Measurements from ENCODE around the gene PGAP2. TPM values are rescaled to one million over a fixed set of nuclear protein-coding genes. Genes with fewer than 3 reads are reported as not detected.

Gene PGAP2
- total RNA-seq, 2 experiments from 2014 or later, result 38.9 to 40.8 TPM

DNA sequence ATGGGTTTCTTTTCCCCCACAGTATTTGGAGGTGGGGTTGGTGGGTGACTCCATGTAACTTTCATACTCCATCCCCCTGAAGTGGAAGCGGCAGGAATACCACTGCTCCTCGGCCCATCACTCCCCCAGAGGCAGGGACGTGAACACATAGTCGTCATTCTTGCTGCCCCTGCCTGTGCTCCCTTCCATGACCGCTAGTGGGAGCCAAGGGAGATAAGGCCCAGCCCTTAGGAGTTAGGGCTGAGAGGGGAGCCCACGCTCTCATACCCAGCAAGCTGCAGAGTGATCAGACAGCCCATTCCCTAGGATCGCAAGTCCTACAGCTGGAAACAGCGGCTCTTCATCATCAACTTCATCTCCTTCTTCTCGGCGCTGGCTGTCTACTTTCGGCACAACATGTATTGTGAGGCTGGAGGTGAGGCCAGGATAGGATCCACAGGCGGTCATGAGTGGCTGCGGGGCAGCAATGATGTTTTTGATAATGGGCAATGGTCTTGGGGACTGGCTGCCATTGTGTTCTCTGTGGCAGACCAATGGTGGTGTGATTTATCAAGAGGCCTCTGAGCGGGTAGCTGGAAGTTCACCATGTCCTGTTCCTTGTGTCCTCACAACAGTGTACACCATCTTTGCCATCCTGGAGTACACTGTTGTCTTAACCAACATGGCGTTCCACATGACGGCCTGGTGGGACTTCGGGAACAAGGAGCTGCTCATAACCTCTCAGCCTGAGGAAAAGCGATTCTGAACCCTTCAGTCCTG, 16.5 kb downstream of the PGAP2 start:
- no peaks in the 10 kb centered on the region for H3K9me3 Mint-ChIP-seq
- intact Hi-C loops (cut with micrococcal nuclease), result loop anchor here (1.0 kb wide), 3 partner anchors 14 to 247 kb away; no protein-coding TSS in a partner anchor
- peaks cover 22% of the 10 kb centered on the region for H3K36me3 Mint-ChIP-seq (ENCODE audit: low read depth)
- H3K4me1 Mint-ChIP-seq (ENCODE audit: low read depth), result peaks cover 21% of the 10 kb centered on the region
- CTCF ChIA-PET, result interaction anchor here (0.7 to 3.1 kb wide), 15 partner anchors 11 to 248 kb away, joined by 3 to 19 read pairs (median 4); partner anchors contain the start of genes PGAP2, RHOG and STIM1
- DNase-seq, result peak; percentile 90
- H3K27ac Mint-ChIP-seq, result peak overlapping the region; percentile 76
- H3K4me3 Mint-ChIP-seq, result no peak overlapping the region
- no peaks in the 10 kb centered on the region for H3K27me3 Mint-ChIP-seq (ENCODE audit: low read depth)

DNA sequence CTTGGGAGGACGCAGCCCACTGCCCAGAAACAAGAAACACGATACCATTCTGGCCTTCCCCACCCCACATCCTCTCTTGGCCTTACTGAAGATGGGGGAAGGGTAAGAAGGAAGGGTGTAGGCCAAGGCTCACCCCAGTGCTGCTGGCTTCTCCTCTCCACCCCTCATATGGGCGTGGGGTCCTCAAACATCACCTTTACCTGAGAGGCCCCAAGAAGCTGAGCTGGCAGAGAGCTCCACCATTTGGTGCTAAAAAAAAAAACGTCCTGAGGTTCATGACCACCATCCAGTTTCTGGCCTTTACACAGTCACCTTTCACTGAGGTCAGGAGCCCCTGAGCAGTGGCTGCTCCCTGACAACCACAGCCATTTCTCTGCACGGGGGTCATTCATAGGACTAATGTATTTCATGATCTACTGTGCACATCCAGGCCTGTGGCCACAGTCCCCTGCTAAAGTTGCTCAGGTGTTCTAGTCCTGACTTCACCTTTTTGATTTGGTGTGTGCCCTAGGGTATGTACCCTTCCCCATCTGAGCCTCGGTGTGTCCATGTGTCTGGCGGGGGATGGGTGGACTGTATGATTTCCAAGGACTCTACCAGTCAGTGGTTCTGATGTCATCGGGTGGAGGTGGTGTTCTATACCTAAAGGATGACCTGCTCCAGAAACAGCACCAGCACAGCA, 17.3 kb downstream of the PGAP2 start:
- no peak overlapping the region for H3K4me3 Mint-ChIP-seq
- intact Hi-C loops (cut with micrococcal nuclease), result no loop called here
- H3K9me3 Mint-ChIP-seq, result no peaks in the 10 kb centered on the region
- CTCF ChIA-PET, result interaction anchor here (0.6 to 3.1 kb wide), 17 partner anchors 11 to 248 kb away, joined by 3 to 19 read pairs (median 4); partner anchors contain the start of genes PGAP2, RHOG and STIM1
- peak overlapping the region; percentile 76 for H3K27ac Mint-ChIP-seq
- H3K27me3 Mint-ChIP-seq (ENCODE audit: low read depth), result no peaks in the 10 kb centered on the region
- H3K4me1 Mint-ChIP-seq (ENCODE audit: low read depth), result peaks cover 26% of the 10 kb centered on the region
- H3K36me3 Mint-ChIP-seq (ENCODE audit: low read depth), result peaks cover 28% of the 10 kb centered on the region
- DNase-seq, result no peak

GRCh38 chr11:3826721-3827120, 18.4 kb downstream of the PGAP2 start:
- H3K4me1 Mint-ChIP-seq (ENCODE audit: low read depth), result peaks cover 37% of the 10 kb centered on the region
- no peaks in the 10 kb centered on the region for H3K27me3 Mint-ChIP-seq (ENCODE audit: low read depth)
- CTCF ChIA-PET, result interaction anchor here (0.6 to 3.1 kb wide), 7 partner anchors 11 to 246 kb away, joined by 3 to 19 read pairs (median 3); partner anchors contain the start of gene RHOG
- no peaks in the 10 kb centered on the region for H3K9me3 Mint-ChIP-seq
- peak overlapping the region; percentile 76 for H3K27ac Mint-ChIP-seq
- no peak for DNase-seq
- H3K36me3 Mint-ChIP-seq (ENCODE audit: low read depth), result peaks cover 38% of the 10 kb centered on the region
- no peak overlapping the region for H3K4me3 Mint-ChIP-seq
- intact Hi-C loops (cut with micrococcal nuclease), result no loop called here

GRCh38 chr11:3827434-3828186, 19.2 kb downstream of the PGAP2 start:
- Mint-ChIP-seq H3K9me3 (no peaks in the 10 kb centered on the region), H3K36me3 (ENCODE audit: low read depth) (peaks cover 43% of the 10 kb centered on the region), H3K4me3 (no peak overlapping the region), H3K27me3 (ENCODE audit: low read depth) (no peaks in the 10 kb centered on the region), H3K4me1 (ENCODE audit: low read depth) (peaks cover 46% of the 10 kb centered on the region), H3K27ac (peak overlapping the region; percentile 70)
- DNase-seq, result no peak
- intact Hi-C loops (cut with micrococcal nuclease), result no loop called here
- CTCF ChIA-PET, result interaction anchor here (0.6 to 3.1 kb wide), 5 partner anchors 8 to 246 kb away, joined by 3 to 19 read pairs (median 3); no protein-coding TSS in a partner anchor

GRCh38 chr11:3830088-3830487, 21.7 kb downstream of the PGAP2 start:
- CTCF ChIA-PET, result interaction anchor here (0.7 to 17.3 kb wide), 2 partner anchors 22 to 242 kb away, joined by 3 to 231 read pairs; partner anchors contain the start of gene STIM1
- no peak for DNase-seq
- H3K4me3 Mint-ChIP-seq, result no peak overlapping the region
- peaks cover 62% of the 10 kb centered on the region for H3K36me3 Mint-ChIP-seq (ENCODE audit: low read depth)
- no peaks in the 10 kb centered on the region for H3K27me3 Mint-ChIP-seq (ENCODE audit: low read depth)
- peaks cover 62% of the 10 kb centered on the region for H3K4me1 Mint-ChIP-seq (ENCODE audit: low read depth)
- H3K27ac Mint-ChIP-seq, result peak overlapping the region; percentile 86
- intact Hi-C loops (cut with micrococcal nuclease), result no loop called here
- H3K9me3 Mint-ChIP-seq, result no peaks in the 10 kb centered on the region

GRCh38 chr11:3830730-3831129, 22.4 kb downstream of the PGAP2 start:
- no peak overlapping the region for H3K4me3 Mint-ChIP-seq
- H3K4me1 Mint-ChIP-seq (ENCODE audit: low read depth), result peaks cover 65% of the 10 kb centered on the region
- H3K9me3 Mint-ChIP-seq, result no peaks in the 10 kb centered on the region
- DNase-seq, result no peak
- peaks cover 68% of the 10 kb centered on the region for H3K36me3 Mint-ChIP-seq (ENCODE audit: low read depth)
- CTCF ChIA-PET, result interaction anchor here (0.7 to 17.3 kb wide), 4 partner anchors 11 to 241 kb away, joined by 3 to 231 read pairs (median 12); partner anchors contain the start of genes PGAP2, RHOG and STIM1
- intact Hi-C loops (cut with micrococcal nuclease), result no loop called here
- peak overlapping the region; percentile 86 for H3K27ac Mint-ChIP-seq
- H3K27me3 Mint-ChIP-seq (ENCODE audit: low read depth), result no peaks in the 10 kb centered on the region

GRCh38 chr11:3831378-3832239, 23.2 kb downstream of the PGAP2 start:
- intact Hi-C loops (cut with micrococcal nuclease), result loop anchor here (1.0 kb wide), 1 partner anchor 9 kb away; the partner anchor contains the start of gene RHOG
- Mint-ChIP-seq H3K9me3 (no peaks in the 10 kb centered on the region), H3K27me3 (ENCODE audit: low read depth) (no peaks in the 10 kb centered on the region), H3K36me3 (ENCODE audit: low read depth) (peaks cover 65% of the 10 kb centered on the region), H3K4me1 (ENCODE audit: low read depth) (peaks cover 70% of the 10 kb centered on the region), H3K4me3 (peak overlapping the region; percentile 0), H3K27ac (peak overlapping the region; percentile 86)
- DNase-seq, result no peak
- CTCF ChIA-PET, result interaction anchor here (2.3 to 17.3 kb wide), 4 partner anchors 10 to 241 kb away, joined by 10 to 231 read pairs (median 12); partner anchors contain the start of genes PGAP2, RHOG and STIM1

DNA sequence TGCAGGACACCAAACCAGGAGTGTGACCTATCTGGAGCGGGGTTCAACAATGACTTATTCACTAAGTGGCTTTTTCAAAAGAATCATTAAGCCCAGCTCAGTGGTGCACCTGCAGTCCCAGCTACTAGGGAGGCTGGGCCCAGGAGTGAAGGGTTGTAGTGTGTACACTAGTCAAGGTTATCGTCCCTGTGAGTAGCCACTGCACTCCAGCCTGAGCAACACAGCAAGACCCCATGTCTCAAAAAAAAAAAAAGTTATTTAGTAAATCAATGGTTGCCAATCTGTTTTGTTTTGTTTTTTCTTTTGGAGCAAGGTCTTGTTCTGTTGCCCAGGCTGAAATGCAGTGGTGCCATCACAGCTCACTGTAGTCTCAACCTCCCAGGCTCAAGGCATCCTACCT, 24.5 kb downstream of the PGAP2 start:
- no peaks in the 10 kb centered on the region for H3K27me3 Mint-ChIP-seq (ENCODE audit: low read depth)
- no peak for DNase-seq
- CTCF ChIA-PET, result interaction anchor here (0.8 to 17.3 kb wide), 6 partner anchors 9 to 240 kb away, joined by 3 to 231 read pairs (median 10); partner anchors contain the start of genes PGAP2, RHOG and STIM1
- H3K9me3 Mint-ChIP-seq, result no peaks in the 10 kb centered on the region
- intact Hi-C loops (cut with micrococcal nuclease), result loop anchor here (1.0 kb wide), 1 partner anchor 7 kb away; the partner anchor contains the start of gene RHOG
- no peak overlapping the region for H3K4me3 Mint-ChIP-seq
- peaks cover 62% of the 10 kb centered on the region for H3K36me3 Mint-ChIP-seq (ENCODE audit: low read depth)
- H3K4me1 Mint-ChIP-seq (ENCODE audit: low read depth), result peaks cover 78% of the 10 kb centered on the region
- peak overlapping the region; percentile 86 for H3K27ac Mint-ChIP-seq

DNA sequence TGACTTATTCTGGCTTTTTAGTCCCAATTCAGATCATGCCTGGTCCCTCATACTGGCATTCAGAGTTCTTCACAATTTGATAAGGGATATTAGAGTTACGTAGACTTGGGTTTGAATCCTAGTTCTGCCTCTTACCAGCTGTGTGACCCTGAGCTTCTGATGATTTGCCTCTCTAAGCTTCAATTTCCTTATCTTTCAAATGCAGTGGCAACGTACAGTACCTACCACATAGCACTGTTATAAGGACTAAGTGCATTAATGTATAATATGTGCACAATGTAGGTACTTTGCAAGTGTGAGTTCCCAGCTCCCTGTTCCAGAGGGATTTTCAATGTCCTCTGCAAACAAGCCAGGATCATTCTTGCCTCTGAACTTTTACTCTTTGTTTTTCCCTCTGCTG, 25.1 kb downstream of the PGAP2 start:
- CTCF ChIA-PET, result interaction anchor here (0.8 to 17.3 kb wide), 5 partner anchors 10 to 239 kb away, joined by 3 to 231 read pairs (median 10); partner anchors contain the start of genes PGAP2 and STIM1
- H3K4me3 Mint-ChIP-seq, result no peak overlapping the region
- H3K4me1 Mint-ChIP-seq (ENCODE audit: low read depth), result peaks cover 80% of the 10 kb centered on the region
- no peak for DNase-seq
- no peaks in the 10 kb centered on the region for H3K9me3 Mint-ChIP-seq
- peak overlapping the region; percentile 86 for H3K27ac Mint-ChIP-seq
- no peaks in the 10 kb centered on the region for H3K27me3 Mint-ChIP-seq (ENCODE audit: low read depth)
- peaks cover 63% of the 10 kb centered on the region for H3K36me3 Mint-ChIP-seq (ENCODE audit: low read depth)
- intact Hi-C loops (cut with micrococcal nuclease), result no loop called here

GRCh38 chr11:3834349-3834663, 25.9 kb downstream of the PGAP2 start:
- Mint-ChIP-seq H3K4me3 (peak overlapping the region; percentile 85), H3K36me3 (ENCODE audit: low read depth) (peaks cover 68% of the 10 kb centered on the region), H3K27ac (peak overlapping the region; percentile 86), H3K9me3 (no peaks in the 10 kb centered on the region), H3K27me3 (ENCODE audit: low read depth) (no peaks in the 10 kb centered on the region), H3K4me1 (ENCODE audit: low read depth) (peaks cover 82% of the 10 kb centered on the region)
- intact Hi-C loops (cut with micrococcal nuclease), result no loop called here
- CTCF ChIA-PET, result interaction anchor here (0.6 to 17.3 kb wide), 2 partner anchors 10 to 17 kb away, joined by 3 to 231 read pairs; partner anchors contain the start of gene STIM1
- DNase-seq, result no peak

All from activated naive CD4-positive, alpha-beta T cell treated with anti-CD3 and anti-CD28 coated beads for 36 hours (primary cell).